GM12864 (cell line): ENCODE measurements around the gene DPH2.

Source experiments
- DNase-seq: peaks from one replicate; pipeline ENCODE4 v3.0.0-alpha.2; 2011; ENCODE audit warnings: low read depth
- H3K4me3 ChIP-seq: 2 replicates; pipeline ENCODE4 v1.5.1; 2011; ENCODE audit warnings: mild to moderate bottlenecking, low read depth, low read length, control low read depth
- CTCF ChIP-seq: IDR thresholded peaks from 2 replicates; pipeline ENCODE4 v1.5.1; 2011; ENCODE audit warnings: low read depth, mild to moderate bottlenecking, moderate library complexity, low read length, control low read depth, inconsistent platforms; ENCODE audit errors: missing control alignments

The DPH2 gene

GRCh38 chr1:43945674-43946235 lies 24.1 kb upstream of the DPH2 start:
- peak overlapping the region; percentile 99 for H3K4me3 ChIP-seq
- TF ChIP-seq CTCF, result no peak
- DNase-seq, result no peak

GRCh38 chr1:43946236-43947060 lies 23.4 kb upstream of the DPH2 start, which contains the start of gene IPO13:
Gene IPO13, plus strand, starts transcription at chr1:43946950. Its CDS starts 651 bp downstream, at chr1:43947601.
- peak; percentile 90 for DNase-seq
- H3K4me3 ChIP-seq, result peak within 1 kb of the TSS; percentile 99
- TF ChIP-seq CTCF, result peak; percentile 79

- TF ChIP-seq CTCF, result no peak
- DNase-seq, result no peak
- H3K4me3 ChIP-seq, result peak overlapping the region; percentile 99
These were observed 22.5 kb upstream of the DPH2 start for GRCh38 chr1:43947061-43947873.

- peak overlapping the region; percentile 99 for H3K4me3 ChIP-seq
- no peak for DNase-seq
- no peak for TF ChIP-seq CTCF
These were observed 21.9 kb upstream of the DPH2 start for GRCh38 chr1:43947874-43948437.

- H3K4me3 ChIP-seq, result no peak overlapping the region
- DNase-seq, result no peak
- TF ChIP-seq CTCF, result no peak
These were observed 20.1 kb upstream of the DPH2 start for GRCh38 chr1:43949678-43950077.

GRCh38 chr1:43951021-43951985 lies 18.5 kb upstream of the DPH2 start:
- no peak for DNase-seq
- TF ChIP-seq CTCF, result no peak
- no peak overlapping the region for H3K4me3 ChIP-seq
